Liver (tissue), 9 donors: ENCODE results near the gene RELT. TPM values are rescaled to one million over a fixed set of nuclear protein-coding genes. Genes with fewer than 3 reads are reported as not detected.

Experiments
- DNase-seq: peaks from one replicate; pipeline ENCODE4 v3.0.0-alpha.2; 2017; ENCODE audit warnings: low spot score
- H3K27ac ChIP-seq, 2 donors: one replicate each; pipeline ENCODE4 v1.7.0; 2013; ENCODE audit warnings: inconsistent platforms in 2 of 2, low read length in 2 of 2, control low read depth in 1 of 2, low read depth in 1 of 2, mild to moderate bottlenecking in 1 of 2
- H3K27me3 ChIP-seq, 4 donors: one replicate each; pipeline versions ENCODE4 v1.6.1 to v1.7.0; 2013; ENCODE audit warnings: low read length in 3 of 4, inconsistent platforms in 1 of 4, mild to moderate bottlenecking in 1 of 4, moderate library complexity in 1 of 4; ENCODE audit not compliant: control insufficient read depth in 4 of 4, insufficient read depth in 4 of 4
- H3K36me3 ChIP-seq, 4 donors: one replicate each; pipeline versions ENCODE4 v1.6.1 to v1.7.0; 2013; ENCODE audit warnings: low read length in 3 of 4, mild to moderate bottlenecking in 3 of 4, low read depth in 1 of 4, moderate library complexity in 1 of 4; ENCODE audit not compliant: control insufficient read depth in 4 of 4, insufficient read depth in 3 of 4
- H3K4me1 ChIP-seq, 4 donors: one replicate each; pipeline versions ENCODE4 v1.6.1 to v1.7.0; 2013; ENCODE audit warnings: low read length in 3 of 4, mild to moderate bottlenecking in 3 of 4, moderate library complexity in 1 of 4; ENCODE audit not compliant: control insufficient read depth in 4 of 4, insufficient read depth in 4 of 4
- H3K4me3 ChIP-seq, 3 donors: one replicate each; pipeline versions ENCODE4 v1.6.1 to v1.7.0; 2013; ENCODE audit warnings: low read length in 3 of 3, control low read depth in 1 of 3, low read depth in 1 of 3, mild to moderate bottlenecking in 1 of 3
- H3K9ac ChIP-seq, 2 donors: one replicate each; pipeline ENCODE4 v1.7.0; 2013; ENCODE audit warnings: low read length in 2 of 2, mild to moderate bottlenecking in 2 of 2, moderate library complexity in 2 of 2, control low read depth in 1 of 2, low read depth in 1 of 2
- H3K9me3 ChIP-seq, 4 donors: one replicate each; pipeline versions ENCODE4 v1.6.1 to v1.7.0; 2013; ENCODE audit warnings: low read length in 3 of 4; ENCODE audit not compliant: control insufficient read depth in 4 of 4
- EGR1 ChIP-seq, 2 donors: IDR thresholded peaks; 2 replicates each; pipeline ENCODE4 v1.6.1; 2016 to 2018; ENCODE audit warnings: antibody characterized with exemption in 2 of 2, low read depth in 2 of 2
- FOXA1 ChIP-seq: IDR thresholded peaks from 2 replicates; pipeline ENCODE4 v1.6.1; 2016; ENCODE audit warnings: antibody characterized with exemption
- FOXA2 ChIP-seq: IDR thresholded peaks from 2 replicates; pipeline ENCODE4 v1.6.1; 2016; ENCODE audit warnings: antibody characterized with exemption
- GABPA ChIP-seq, 2 donors: IDR thresholded peaks in 1 of 2; conservative IDR thresholded peaks in 1 of 2; 2 replicates each; pipeline ENCODE4 v1.6.1; 2016; ENCODE audit warnings: antibody characterized with exemption in 2 of 2, mild to moderate bottlenecking in 1 of 2, moderate library complexity in 1 of 2
- HNF4A ChIP-seq, 2 donors: conservative IDR thresholded peaks; 2 replicates each; pipeline ENCODE4 v1.6.1; 2016; ENCODE audit warnings: antibody characterized with exemption in 2 of 2, mild to moderate bottlenecking in 2 of 2
- HNF4G ChIP-seq: IDR thresholded peaks from 2 replicates; pipeline ENCODE4 v1.6.1; 2016; ENCODE audit warnings: antibody characterized with exemption
- JUND ChIP-seq, 2 donors: IDR thresholded peaks; 2 replicates each; pipeline ENCODE4 v1.6.1; 2016; ENCODE audit warnings: antibody characterized with exemption in 2 of 2
- NR2F2 ChIP-seq: IDR thresholded peaks from 2 replicates; pipeline ENCODE4 v1.6.1; 2016; ENCODE audit warnings: antibody characterized with exemption
- RAD21 ChIP-seq, 2 donors: IDR thresholded peaks; 2 replicates each; pipeline ENCODE4 v1.6.1; 2016; ENCODE audit warnings: antibody characterized with exemption in 2 of 2, mild to moderate bottlenecking in 2 of 2
- RXRA ChIP-seq, 2 donors: IDR thresholded peaks; 2 replicates each; pipeline ENCODE4 v1.6.1; 2017 to 2018; ENCODE audit warnings: antibody characterized with exemption in 2 of 2, mild to moderate bottlenecking in 1 of 2
- SP1 ChIP-seq: IDR thresholded peaks from 2 replicates; pipeline ENCODE4 v1.6.1; 2018; ENCODE audit warnings: antibody characterized with exemption, mild to moderate bottlenecking
- TAF1 ChIP-seq: conservative IDR thresholded peaks from 2 replicates; pipeline ENCODE4 v1.6.1; 2016; ENCODE audit warnings: antibody characterized with exemption, mild to moderate bottlenecking
- YY1 ChIP-seq: IDR thresholded peaks from 2 replicates; pipeline ENCODE4 v1.6.1; 2016; ENCODE audit warnings: antibody characterized with exemption, mild to moderate bottlenecking
- WGBS: extraction: QIAGEN DNeasy Blood & Tissue Kit; methylation state at CpG from one replicate; pipeline ENCODE4 v1.1.7; 2013; 5-methylcytosine and 5-hydroxymethylcytosine counted together
- polyA plus RNA-seq, 2 donors: library from polyadenylated mRNA; stranded (reverse) in 1 of 2; unstranded in 1 of 2; fragments of 200-250 nt in 1 of 2; fragments of >200 nt in 1 of 2; fragmentation: Nextera tagmentation in 1 of 2; extraction: Ambion mirVana in 1 of 2; gene quantifications; one replicate each; pipeline versions ENCODE4 v1.2.1 to v1.2.3, GENCODE V29; 2013 to 2015
- total RNA-seq, 2 donors: library from RNA; depleted of rRNA; stranded (reverse); fragments of >200 nt; gene quantifications; one replicate each; pipeline ENCODE4 v1.2.3, GENCODE V29; 2014
- TF ChIP-seq, protein P1 (sequence below): fragments of 150-350 bp; IDR thresholded peaks from 2 replicates; pipeline ENCODE4 v1.5.1; 2017; ENCODE audit warnings: improper control_type of control experiment, low read depth, low read length; ENCODE audit not compliant: missing input control
- TF ChIP-seq, protein P2 (sequence below): IDR thresholded peaks from 2 replicates; pipeline ENCODE4 v1.6.1; 2016; ENCODE audit warnings: antibody characterized with exemption
- TF ChIP-seq, protein P3 (sequence below): IDR thresholded peaks from 2 replicates; pipeline ENCODE4 v1.6.1; 2016; ENCODE audit warnings: antibody characterized with exemption
- donor health status: healthy.
- donor health status: healthy.
- donor health status: healthy.
- donor health status: healthy.
- donor health status: healthy.

Gene RELT
- total and polyA plus RNA-seq, 4 donors = 0.21 to 8.0 (median 2.3) TPM

DNA sequence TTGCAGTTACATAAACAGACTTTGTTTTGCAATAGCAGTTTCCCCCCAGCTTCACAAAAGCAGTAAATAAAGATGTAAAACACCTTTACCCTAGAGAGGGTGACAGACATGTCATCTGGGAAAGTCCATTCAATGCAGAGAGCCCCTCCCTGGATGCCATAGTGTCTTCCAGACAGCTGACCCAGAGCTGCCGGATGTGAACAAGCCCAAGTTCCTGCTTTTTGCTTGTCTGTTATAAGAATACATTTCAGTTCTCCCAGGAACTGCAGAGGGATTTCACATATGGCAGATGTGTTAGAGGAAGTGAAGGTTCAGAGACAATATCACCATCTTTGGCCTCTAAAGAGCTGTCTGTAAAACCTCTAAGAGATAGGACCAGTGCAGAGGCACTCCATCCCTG lies 48.9 kb downstream of the RELT start:
- Histone ChIP-seq H3K9ac (no peak overlapping the region), H3K4me1 (peaks cover 0 to 2% (median 0%) of the 10 kb centered on the region in 4 donors), H3K36me3 (peaks cover 0 to 2% (median under 1%) of the 10 kb centered on the region in 4 donors), H3K9me3 (no peaks in the 10 kb centered on the region), H3K27ac (no peak overlapping the region), H3K4me3 (no peak overlapping the region), H3K27me3 (no peaks in the 10 kb centered on the region)
- DNase-seq = no peak
- WGBS = 88% methylated on average over 1 of the region's 1 CpG
- no peak for TF ChIP-seq HNF4A (conservative IDR thresholded peaks at IDR 0.05)

DNA sequence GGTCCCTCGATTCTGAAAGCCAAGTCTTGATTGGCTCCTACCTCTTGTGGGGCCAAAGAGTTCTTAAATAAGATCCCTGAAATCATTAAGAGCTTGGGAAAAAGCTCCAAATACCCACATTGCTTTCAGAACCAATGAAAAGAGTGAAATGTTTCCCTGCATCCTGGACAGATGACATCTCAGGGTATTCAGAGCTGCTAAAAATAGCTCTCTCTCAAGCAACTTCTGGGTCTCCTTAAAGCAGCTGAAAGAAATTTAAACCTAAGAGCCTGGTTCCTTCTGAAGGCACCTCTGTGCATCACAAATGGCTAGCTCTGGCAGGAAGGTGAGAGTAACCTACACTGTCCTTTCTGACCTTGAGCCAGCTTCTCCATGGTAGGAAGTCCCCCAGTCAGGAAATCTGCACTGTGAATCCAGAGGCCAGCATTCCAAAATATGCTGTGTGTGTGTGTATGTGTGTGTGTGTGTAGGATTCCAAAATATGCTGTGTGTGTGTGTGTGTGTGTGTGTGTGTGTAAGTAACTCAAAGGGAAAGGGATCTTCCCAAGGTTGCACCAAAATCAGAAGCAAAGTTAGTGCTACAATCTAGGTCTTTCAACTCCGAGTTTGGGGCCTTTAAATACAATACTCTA lies 50.1 kb downstream of the RELT start:
- Histone ChIP-seq H3K4me3 (no peak overlapping the region), H3K36me3 (peaks cover 0 to 2% (median under 1%) of the 10 kb centered on the region in 4 donors), H3K9me3 (no peaks in the 10 kb centered on the region), H3K27ac (no peak overlapping the region), H3K4me1 (peaks cover 0 to 2% (median 0%) of the 10 kb centered on the region in 4 donors), H3K27me3 (no peaks in the 10 kb centered on the region), H3K9ac (no peak overlapping the region)
- 88% methylated on average over 2 of the region's 2 CpGs for WGBS
- no peak for TF ChIP-seq SP1
- no peak for TF ChIP-seq NR2F2
- TF ChIP-seq, protein P1, sequence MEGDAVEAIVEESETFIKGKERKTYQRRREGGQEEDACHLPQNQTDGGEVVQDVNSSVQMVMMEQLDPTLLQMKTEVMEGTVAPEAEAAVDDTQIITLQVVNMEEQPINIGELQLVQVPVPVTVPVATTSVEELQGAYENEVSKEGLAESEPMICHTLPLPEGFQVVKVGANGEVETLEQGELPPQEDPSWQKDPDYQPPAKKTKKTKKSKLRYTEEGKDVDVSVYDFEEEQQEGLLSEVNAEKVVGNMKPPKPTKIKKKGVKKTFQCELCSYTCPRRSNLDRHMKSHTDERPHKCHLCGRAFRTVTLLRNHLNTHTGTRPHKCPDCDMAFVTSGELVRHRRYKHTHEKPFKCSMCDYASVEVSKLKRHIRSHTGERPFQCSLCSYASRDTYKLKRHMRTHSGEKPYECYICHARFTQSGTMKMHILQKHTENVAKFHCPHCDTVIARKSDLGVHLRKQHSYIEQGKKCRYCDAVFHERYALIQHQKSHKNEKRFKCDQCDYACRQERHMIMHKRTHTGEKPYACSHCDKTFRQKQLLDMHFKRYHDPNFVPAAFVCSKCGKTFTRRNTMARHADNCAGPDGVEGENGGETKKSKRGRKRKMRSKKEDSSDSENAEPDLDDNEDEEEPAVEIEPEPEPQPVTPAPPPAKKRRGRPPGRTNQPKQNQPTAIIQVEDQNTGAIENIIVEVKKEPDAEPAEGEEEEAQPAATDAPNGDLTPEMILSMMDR = no peak
- TF ChIP-seq JUND (IDR thresholded peaks at IDR 0.05) = no peak
- TF ChIP-seq RXRA (IDR thresholded peaks at IDR 0.05) = no peak
- no peak for TF ChIP-seq GABPA (IDR thresholded peaks at IDR 0.05 in 1 of 2, conservative IDR thresholded peaks at IDR 0.05 in 1 of 2)
- no peak for TF ChIP-seq YY1
- no peak for TF ChIP-seq RAD21 (IDR thresholded peaks at IDR 0.05)
- no peak for TF ChIP-seq HNF4G
- TF ChIP-seq, protein P2, sequence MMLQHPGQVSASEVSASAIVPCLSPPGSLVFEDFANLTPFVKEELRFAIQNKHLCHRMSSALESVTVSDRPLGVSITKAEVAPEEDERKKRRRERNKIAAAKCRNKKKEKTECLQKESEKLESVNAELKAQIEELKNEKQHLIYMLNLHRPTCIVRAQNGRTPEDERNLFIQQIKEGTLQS = no peak
- DNase-seq = no peak

DNA sequence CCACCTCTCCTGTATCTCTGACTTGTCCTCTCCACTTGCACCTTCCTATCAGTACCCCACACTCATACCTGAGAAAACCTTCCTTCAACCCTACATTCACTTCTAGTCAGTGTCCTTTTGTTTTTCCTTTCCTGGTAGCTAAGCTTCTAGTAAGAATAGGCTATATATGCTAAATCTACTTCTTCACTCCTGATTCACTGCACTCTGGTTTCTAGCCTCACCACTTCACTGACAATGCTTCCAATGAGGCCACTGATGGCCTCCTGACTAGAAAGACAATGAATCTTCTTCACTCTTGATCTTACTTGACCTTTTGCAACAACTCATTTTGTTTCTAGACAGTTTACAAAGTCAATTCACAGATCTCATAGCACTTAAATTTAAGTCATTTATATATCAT lies 52.0 kb downstream of the RELT start:
- H3K27ac ChIP-seq = no peak overlapping the region
- H3K4me1 ChIP-seq = peaks cover 0 to 2% (median 0%) of the 10 kb centered on the region in 4 donors
- no peaks in the 10 kb centered on the region for H3K27me3 ChIP-seq
- no peak for TF ChIP-seq RXRA (IDR thresholded peaks at IDR 0.05)
- TF ChIP-seq JUND (IDR thresholded peaks at IDR 0.05) = no peak
- TF ChIP-seq RAD21 (IDR thresholded peaks at IDR 0.05) = no peak
- no peak for TF ChIP-seq NR2F2
- TF ChIP-seq, protein P1 = no peak
- no peak for TF ChIP-seq EGR1 (IDR thresholded peaks at IDR 0.05; ENCODE audit: low read depth in 2 of 2)
- TF ChIP-seq, protein P2 = no peak
- TF ChIP-seq, protein P3, sequence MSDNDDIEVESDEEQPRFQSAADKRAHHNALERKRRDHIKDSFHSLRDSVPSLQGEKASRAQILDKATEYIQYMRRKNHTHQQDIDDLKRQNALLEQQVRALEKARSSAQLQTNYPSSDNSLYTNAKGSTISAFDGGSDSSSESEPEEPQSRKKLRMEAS = no peak
- TF ChIP-seq SP1 = no peak
- TF ChIP-seq GABPA (IDR thresholded peaks at IDR 0.05 in 1 of 2, conservative IDR thresholded peaks at IDR 0.05 in 1 of 2) = no peak
- no peak for TF ChIP-seq YY1
- TF ChIP-seq HNF4A (conservative IDR thresholded peaks at IDR 0.05) = no peak
- no peak for TF ChIP-seq TAF1
- TF ChIP-seq FOXA2 = no peak
- TF ChIP-seq FOXA1 = no peak
- no peak overlapping the region for H3K9ac ChIP-seq
- H3K9me3 ChIP-seq = no peaks in the 10 kb centered on the region
- no peak for DNase-seq
- peaks cover 0 to 2% (median 0%) of the 10 kb centered on the region in 4 donors for H3K36me3 ChIP-seq
- H3K4me3 ChIP-seq = no peak overlapping the region
